HepG2 (cell line): ENCODE data around the gene MBNL3. TPM values are rescaled to one million over a fixed set of nuclear protein-coding genes. Genes with fewer than 3 reads are reported as not detected.

Experiments used
- ARNT2 ChIP-seq: sonication (generic); formaldehyde crosslinking; IDR thresholded peaks from 2 replicates; pipeline ENCODE4 v1.8.0; 2022; ENCODE audit warnings: mild to moderate bottlenecking, low read depth, missing genetic modification reagents, moderate library complexity
- FOXJ3 ChIP-seq: sonication (generic); formaldehyde crosslinking; IDR thresholded peaks from 2 replicates; pipeline ENCODE4 v1.4.0; 2020; ENCODE audit warnings: missing genetic modification reagents, mild to moderate bottlenecking, borderline replicate concordance
- FOXO1 ChIP-seq: sonication (generic); formaldehyde crosslinking; IDR thresholded peaks from 2 replicates; pipeline ENCODE4 v1.4.0; 2020; ENCODE audit warnings: missing genetic modification reagents
- GATA4 ChIP-seq: sonication (generic); IDR thresholded peaks from 2 replicates; pipeline ENCODE4 v1.6.1; 2016; ENCODE audit warnings: antibody characterized with exemption, low read depth, borderline replicate concordance
- GZF1 ChIP-seq: sonication (generic); formaldehyde crosslinking; IDR thresholded peaks from 2 replicates; pipeline ENCODE4 v1.5.1; 2020; ENCODE audit warnings: mild to moderate bottlenecking, missing genetic modification reagents
- HNRNPUL1 ChIP-seq: fragments of 200-400 bp; formaldehyde crosslinking; IDR thresholded peaks from 2 replicates; pipeline ENCODE4 v1.6.1; 2017; ENCODE audit warnings: low read depth, mild to moderate bottlenecking, low read length, moderate library complexity
- HOXA3 ChIP-seq: sonication (generic); formaldehyde crosslinking; IDR thresholded peaks from 2 replicates; pipeline ENCODE4 v1.5.0; 2020; ENCODE audit warnings: missing genetic modification reagents
- KLF13 ChIP-seq: sonication (generic); formaldehyde crosslinking; IDR thresholded peaks from 2 replicates; pipeline ENCODE4 v1.4.0; 2020; ENCODE audit warnings: mild to moderate bottlenecking, missing genetic modification reagents
- MLLT10 ChIP-seq: sonication (generic); formaldehyde crosslinking; IDR thresholded peaks from 2 replicates; pipeline ENCODE4 v1.4.0; 2020; ENCODE audit warnings: missing genetic modification reagents
- NCOA2 ChIP-seq: sonication (generic); formaldehyde crosslinking; IDR thresholded peaks from 2 replicates; pipeline ENCODE4 v1.8.0; 2022; ENCODE audit warnings: inconsistent platforms
- NFE2L1 ChIP-seq: sonication (generic); formaldehyde crosslinking; IDR thresholded peaks from 2 replicates; pipeline ENCODE4 v1.4.0; 2020; ENCODE audit warnings: missing genetic modification reagents, mild to moderate bottlenecking, borderline replicate concordance
- NFKBIZ ChIP-seq: IDR thresholded peaks from 2 replicates; pipeline ENCODE4 v1.6.1; 2018; ENCODE audit warnings: missing genetic modification reagents, missing compliant biosample characterization
- NR2C2 ChIP-seq: sonication (generic); formaldehyde crosslinking; IDR thresholded peaks from 2 replicates; pipeline ENCODE4 v1.4.0; 2020; ENCODE audit warnings: missing genetic modification reagents, mild to moderate bottlenecking, moderate library complexity, borderline replicate concordance
- NR3C1 ChIP-seq: sonication (generic); formaldehyde crosslinking; IDR thresholded peaks from 2 replicates; pipeline ENCODE4 v1.4.0; 2020; ENCODE audit warnings: missing genetic modification reagents
- RCOR2 ChIP-seq: IDR thresholded peaks from 2 replicates; pipeline ENCODE4 v1.6.1; 2016; ENCODE audit warnings: missing biosample characterization, missing genetic modification reagents
- RELA ChIP-seq: sonication (generic); formaldehyde crosslinking; IDR thresholded peaks from 2 replicates; pipeline ENCODE4 v1.4.0; 2020; ENCODE audit warnings: missing genetic modification reagents
- SAP130 ChIP-seq: IDR thresholded peaks from 2 replicates; pipeline ENCODE4 v1.6.1; 2016; ENCODE audit warnings: low read depth
- SETDB1 ChIP-seq: sonication (generic); formaldehyde crosslinking; IDR thresholded peaks from 2 replicates; pipeline ENCODE4 v1.5.1; 2020; ENCODE audit warnings: missing genetic modification reagents, mild to moderate bottlenecking, borderline replicate concordance
- SMC3 ChIP-seq: IDR thresholded peaks from 2 replicates; pipeline ENCODE4 v1.6.1; 2011; ENCODE audit warnings: low read length, improper control_type of control experiment
- SOX6 ChIP-seq, 2 experiments: fragments of 450-650 bp in 1 of 2; sonication (generic) in 1 of 2; formaldehyde crosslinking in 1 of 2; IDR thresholded peaks; 2 replicates each; pipeline versions ENCODE4 v1.4.0 to v1.6.1; 2017 to 2020; ENCODE audit warnings: antibody characterized with exemption in 1 of 2, mild to moderate bottlenecking in 1 of 2, missing genetic modification reagents in 1 of 2
- TARDBP ChIP-seq: sonication (generic); formaldehyde crosslinking; IDR thresholded peaks from 2 replicates; pipeline ENCODE4 v1.8.0; 2022; ENCODE audit warnings: mild to moderate bottlenecking, missing genetic modification reagents
- YEATS4 ChIP-seq: sonication (generic); formaldehyde crosslinking; IDR thresholded peaks from 2 replicates; pipeline ENCODE4 v1.4.0; 2020; ENCODE audit warnings: missing genetic modification reagents, borderline replicate concordance
- ZFP1 ChIP-seq: IDR thresholded peaks from 2 replicates; pipeline ENCODE4 v1.6.1; 2016
- ZNF230 ChIP-seq: sonication (generic); formaldehyde crosslinking; IDR thresholded peaks from 2 replicates; pipeline ENCODE4 v1.4.0; 2020; ENCODE audit warnings: mild to moderate bottlenecking, missing genetic modification reagents
- ZNF274 ChIP-seq: sonication (generic); formaldehyde crosslinking; IDR thresholded peaks from 2 replicates; pipeline ENCODE4 v1.5.1; 2020; ENCODE audit warnings: mild to moderate bottlenecking, missing genetic modification reagents
- ZNF296 ChIP-seq: sonication (generic); formaldehyde crosslinking; conservative IDR thresholded peaks from 2 replicates; pipeline ENCODE4 v1.5.0; 2020; ENCODE audit warnings: mild to moderate bottlenecking, missing genetic modification reagents
- ZNF530 ChIP-seq: sonication (generic); formaldehyde crosslinking; IDR thresholded peaks from 2 replicates; pipeline ENCODE4 v1.5.0; 2020; ENCODE audit warnings: low read depth, mild to moderate bottlenecking, missing genetic modification reagents
- ZNF550 ChIP-seq: sonication (generic); formaldehyde crosslinking; IDR thresholded peaks from 2 replicates; pipeline ENCODE4 v1.4.0; 2020; ENCODE audit warnings: mild to moderate bottlenecking, missing genetic modification reagents, borderline replicate concordance
- ZNF572 ChIP-seq: sonication (generic); formaldehyde crosslinking; IDR thresholded peaks from 2 replicates; pipeline ENCODE4 v1.5.1; 2020; ENCODE audit warnings: mild to moderate bottlenecking, missing genetic modification reagents
- ZNF598 ChIP-seq: sonication (generic); formaldehyde crosslinking; IDR thresholded peaks from 2 replicates; pipeline ENCODE4 v1.5.1; 2020; ENCODE audit warnings: mild to moderate bottlenecking, missing genetic modification reagents, borderline replicate concordance
- ZNF672 ChIP-seq: sonication (generic); formaldehyde crosslinking; IDR thresholded peaks from 2 replicates; pipeline ENCODE4 v1.8.1; 2022; ENCODE audit warnings: missing genetic modification reagents
- ZNF703 ChIP-seq: sonication (generic); formaldehyde crosslinking; IDR thresholded peaks from 2 replicates; pipeline ENCODE4 v1.5.1; 2020; ENCODE audit warnings: missing genetic modification reagents, mild to moderate bottlenecking, moderate library complexity, borderline replicate concordance
- ZNF747 ChIP-seq: sonication (generic); formaldehyde crosslinking; IDR thresholded peaks from 2 replicates; pipeline ENCODE4 v1.8.1; 2023; ENCODE audit warnings: missing genetic modification reagents, mild to moderate bottlenecking, borderline replicate concordance
- ZSCAN9 ChIP-seq: IDR thresholded peaks from 2 replicates; pipeline ENCODE4 v1.6.1; 2016; ENCODE audit warnings: borderline replicate concordance
- polyA plus RNA-seq, 8 experiments: library from polyadenylated mRNA; depleted of rRNA in 3 of 8; stranded (reverse) in 7 of 8; unstranded in 1 of 8; fragments of >200 nt; fragmentation: Illumina TruSeq in 4 of 8; extraction: Trizol in 4 of 8; gene quantifications; 2 replicates each; pipeline versions ENCODE4 v1.2.1 to v1.2.3, GENCODE V29; 2011 to 2016; ENCODE audit warnings: low read depth in 4 of 8, missing spikeins in 1 of 8, mixed read lengths in 1 of 8; ENCODE audit not compliant: insufficient read depth in 1 of 8
- total RNA-seq, 5 experiments: library from RNA; depleted of rRNA; stranded (reverse); fragments of >200 nt; fragmentation: Illumina TruSeq; extraction: Trizol; gene quantifications; 2 replicates each; pipeline ENCODE4 v1.2.3, GENCODE V29; 2016; ENCODE audit warnings: low read depth in 1 of 5
- TF ChIP-seq, protein P1 (sequence below): sonication (generic); formaldehyde crosslinking; IDR thresholded peaks from 2 replicates; pipeline ENCODE4 v1.9.0; 2022; ENCODE audit warnings: low read depth, missing genetic modification reagents

MBNL3 gene
- total and polyA plus RNA-seq, 2 of the 13 experiments (the other 11 are each of a cell fraction or from before 2014, with no cell fraction given), result 155 to 257 TPM

DNA sequence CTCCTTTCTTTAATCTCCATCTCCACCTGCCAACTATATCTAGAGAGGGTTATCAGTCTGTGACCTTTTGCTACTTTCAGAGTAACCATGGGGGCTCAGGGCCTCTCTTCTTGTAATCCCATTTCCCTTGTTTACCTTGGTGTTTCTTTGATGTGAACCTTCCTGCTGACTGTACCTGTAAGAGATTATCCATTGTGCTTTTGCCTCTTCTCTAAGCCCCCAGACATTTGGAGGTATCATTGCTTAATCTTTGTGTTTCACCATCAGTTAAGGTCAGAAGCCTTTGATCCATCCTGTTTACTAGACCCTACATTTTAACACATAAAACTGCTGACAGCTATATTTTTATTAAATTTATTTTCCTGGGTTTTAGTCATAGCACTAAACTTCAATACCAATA lies 157.8 kb downstream of the MBNL3 start (continued):
- TF ChIP-seq, protein P1, sequence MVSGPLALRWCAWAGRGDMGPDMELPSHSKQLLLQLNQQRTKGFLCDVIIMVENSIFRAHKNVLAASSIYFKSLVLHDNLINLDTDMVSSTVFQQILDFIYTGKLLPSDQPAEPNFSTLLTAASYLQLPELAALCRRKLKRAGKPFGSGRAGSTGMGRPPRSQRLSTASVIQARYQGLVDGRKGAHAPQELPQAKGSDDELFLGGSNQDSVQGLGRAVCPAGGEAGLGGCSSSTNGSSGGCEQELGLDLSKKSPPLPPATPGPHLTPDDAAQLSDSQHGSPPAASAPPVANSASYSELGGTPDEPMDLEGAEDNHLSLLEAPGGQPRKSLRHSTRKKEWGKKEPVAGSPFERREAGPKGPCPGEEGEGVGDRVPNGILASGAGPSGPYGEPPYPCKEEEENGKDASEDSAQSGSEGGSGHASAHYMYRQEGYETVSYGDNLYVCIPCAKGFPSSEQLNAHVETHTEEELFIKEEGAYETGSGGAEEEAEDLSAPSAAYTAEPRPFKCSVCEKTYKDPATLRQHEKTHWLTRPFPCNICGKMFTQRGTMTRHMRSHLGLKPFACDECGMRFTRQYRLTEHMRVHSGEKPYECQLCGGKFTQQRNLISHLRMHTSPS (CRISPR knock-in tag), result no peak
- TF ChIP-seq HNRNPUL1, result no peak
- no peak for TF ChIP-seq ZNF274
- TF ChIP-seq FOXJ3 (CRISPR knock-in tag), result peak; percentile 93
- no peak for TF ChIP-seq ZNF747
- TF ChIP-seq SOX6 (IDR thresholded peaks at IDR 0.05), result no peak
- TF ChIP-seq SOX6 (CRISPR knock-in tag; IDR thresholded peaks at IDR 0.05), result peak; percentile 98
- TF ChIP-seq ZSCAN9 (CRISPR knock-in tag), result 0 out of 2 replicates have a peak, but pooled peaks have one; percentile 17
- TF ChIP-seq YEATS4 (CRISPR knock-in tag), result no peak
- TF ChIP-seq ZNF598 (CRISPR knock-in tag), result no peak
- TF ChIP-seq KLF13, result no peak
- TF ChIP-seq SETDB1 (CRISPR knock-in tag), result no peak
- TF ChIP-seq ZNF672 (CRISPR knock-in tag), result no peak
- TF ChIP-seq SMC3, result no peak
- no peak for TF ChIP-seq ZNF296
- peak; percentile 51; the same call in 1 of the 2 replicates for TF ChIP-seq TARDBP (CRISPR knock-in tag)
- peak; percentile 43; the same call in 1 of the 2 replicates for TF ChIP-seq NR2C2
- peak; percentile 98 for TF ChIP-seq NCOA2 (CRISPR knock-in tag)
- TF ChIP-seq ZNF230, result no peak
- TF ChIP-seq FOXO1 (CRISPR knock-in tag), result peak; percentile 93
- TF ChIP-seq HOXA3 (CRISPR knock-in tag), result 0 out of 2 replicates have a peak, but pooled peaks have one; percentile 38
- 0 out of 2 replicates have a peak, but pooled peaks have one; percentile 47 for TF ChIP-seq ZFP1
- TF ChIP-seq ZNF530 (CRISPR knock-in tag), result no peak
- TF ChIP-seq RCOR2 (CRISPR knock-in tag), result peak; percentile 74
- peak; percentile 98 for TF ChIP-seq GATA4
- TF ChIP-seq RELA (CRISPR knock-in tag), result no peak
- TF ChIP-seq ZNF572, result no peak
- TF ChIP-seq ZNF550 (CRISPR knock-in tag), result no peak
- no peak for TF ChIP-seq NFE2L1 (CRISPR knock-in tag)
- no peak for TF ChIP-seq MLLT10 (CRISPR knock-in tag)
- peak; percentile 42; the same call in 1 of the 2 replicates for TF ChIP-seq ZNF703
- 0 out of 2 replicates have a peak, but pooled peaks have one; percentile 17 for TF ChIP-seq ARNT2 (CRISPR knock-in tag)
- peak; percentile 63; the same call in 1 of the 2 replicates for TF ChIP-seq NFKBIZ (CRISPR knock-in tag)
- peak; percentile 55 for TF ChIP-seq SAP130 (CRISPR knock-in tag)
- TF ChIP-seq GZF1 (CRISPR knock-in tag), result no peak
- no peak for TF ChIP-seq NR3C1 (CRISPR knock-in tag)
